Liver (tissue), 9 donors: ENCODE data around the gene LSM12. TPM values are rescaled to one million over a fixed set of nuclear protein-coding genes. Genes with fewer than 3 reads are reported as not detected.

ENCODE experiments used
- DNase-seq: peaks from one replicate; pipeline ENCODE4 v3.0.0-alpha.2; 2017; ENCODE audit warnings: low spot score
- H3K27ac ChIP-seq, 2 donors: one replicate each; pipeline ENCODE4 v1.7.0; 2013; ENCODE audit warnings: inconsistent platforms in 2 of 2, low read length in 2 of 2, control low read depth in 1 of 2, low read depth in 1 of 2, mild to moderate bottlenecking in 1 of 2
- H3K27me3 ChIP-seq, 4 donors: one replicate each; pipeline versions ENCODE4 v1.6.1 to v1.7.0; 2013; ENCODE audit warnings: low read length in 3 of 4, inconsistent platforms in 1 of 4, mild to moderate bottlenecking in 1 of 4, moderate library complexity in 1 of 4; ENCODE audit not compliant: control insufficient read depth in 4 of 4, insufficient read depth in 4 of 4
- H3K36me3 ChIP-seq, 4 donors: one replicate each; pipeline versions ENCODE4 v1.6.1 to v1.7.0; 2013; ENCODE audit warnings: low read length in 3 of 4, mild to moderate bottlenecking in 3 of 4, low read depth in 1 of 4, moderate library complexity in 1 of 4; ENCODE audit not compliant: control insufficient read depth in 4 of 4, insufficient read depth in 3 of 4
- H3K4me1 ChIP-seq, 4 donors: one replicate each; pipeline versions ENCODE4 v1.6.1 to v1.7.0; 2013; ENCODE audit warnings: low read length in 3 of 4, mild to moderate bottlenecking in 3 of 4, moderate library complexity in 1 of 4; ENCODE audit not compliant: control insufficient read depth in 4 of 4, insufficient read depth in 4 of 4
- H3K4me3 ChIP-seq, 3 donors: one replicate each; pipeline versions ENCODE4 v1.6.1 to v1.7.0; 2013; ENCODE audit warnings: low read length in 3 of 3, control low read depth in 1 of 3, low read depth in 1 of 3, mild to moderate bottlenecking in 1 of 3
- H3K9ac ChIP-seq, 2 donors: one replicate each; pipeline ENCODE4 v1.7.0; 2013; ENCODE audit warnings: low read length in 2 of 2, mild to moderate bottlenecking in 2 of 2, moderate library complexity in 2 of 2, control low read depth in 1 of 2, low read depth in 1 of 2
- H3K9me3 ChIP-seq, 4 donors: one replicate each; pipeline versions ENCODE4 v1.6.1 to v1.7.0; 2013; ENCODE audit warnings: low read length in 3 of 4; ENCODE audit not compliant: control insufficient read depth in 4 of 4
- ATF3 ChIP-seq: IDR thresholded peaks from 2 replicates; pipeline ENCODE4 v1.6.1; 2016; ENCODE audit warnings: antibody characterized with exemption
- CTCF ChIP-seq: fragments of 150-350 bp; IDR thresholded peaks from 2 replicates; pipeline ENCODE4 v1.5.1; 2017; ENCODE audit warnings: improper control_type of control experiment, low read depth, low read length; ENCODE audit not compliant: missing input control
- EGR1 ChIP-seq, 2 donors: IDR thresholded peaks; 2 replicates each; pipeline ENCODE4 v1.6.1; 2016 to 2018; ENCODE audit warnings: antibody characterized with exemption in 2 of 2, low read depth in 2 of 2
- FOXA2 ChIP-seq: IDR thresholded peaks from 2 replicates; pipeline ENCODE4 v1.6.1; 2016; ENCODE audit warnings: antibody characterized with exemption
- HNF4G ChIP-seq: IDR thresholded peaks from 2 replicates; pipeline ENCODE4 v1.6.1; 2016; ENCODE audit warnings: antibody characterized with exemption
- JUND ChIP-seq, 2 donors: IDR thresholded peaks; 2 replicates each; pipeline ENCODE4 v1.6.1; 2016; ENCODE audit warnings: antibody characterized with exemption in 2 of 2
- MAX ChIP-seq: IDR thresholded peaks from 2 replicates; pipeline ENCODE4 v1.6.1; 2016; ENCODE audit warnings: antibody characterized with exemption
- NR2F2 ChIP-seq: IDR thresholded peaks from 2 replicates; pipeline ENCODE4 v1.6.1; 2016; ENCODE audit warnings: antibody characterized with exemption
- REST ChIP-seq: IDR thresholded peaks from 2 replicates; pipeline ENCODE4 v1.6.1; 2016; ENCODE audit warnings: antibody characterized with exemption, mild to moderate bottlenecking
- TAF1 ChIP-seq: conservative IDR thresholded peaks from 2 replicates; pipeline ENCODE4 v1.6.1; 2016; ENCODE audit warnings: antibody characterized with exemption, mild to moderate bottlenecking
- YY1 ChIP-seq: IDR thresholded peaks from 2 replicates; pipeline ENCODE4 v1.6.1; 2016; ENCODE audit warnings: antibody characterized with exemption, mild to moderate bottlenecking
- ZBTB33 ChIP-seq: IDR thresholded peaks from 2 replicates; pipeline ENCODE4 v1.6.1; 2016; ENCODE audit warnings: antibody characterized with exemption
- WGBS: extraction: QIAGEN DNeasy Blood & Tissue Kit; methylation state at CpG from one replicate; pipeline ENCODE4 v1.1.7; 2013; 5-methylcytosine and 5-hydroxymethylcytosine counted together
- polyA plus RNA-seq, 2 donors: library from polyadenylated mRNA; stranded (reverse) in 1 of 2; unstranded in 1 of 2; fragments of 200-250 nt in 1 of 2; fragments of >200 nt in 1 of 2; fragmentation: Nextera tagmentation in 1 of 2; extraction: Ambion mirVana in 1 of 2; gene quantifications; one replicate each; pipeline versions ENCODE4 v1.2.1 to v1.2.3, GENCODE V29; 2013 to 2015
- total RNA-seq, 2 donors: library from RNA; depleted of rRNA; stranded (reverse); fragments of >200 nt; gene quantifications; one replicate each; pipeline ENCODE4 v1.2.3, GENCODE V29; 2014
- donor health status: healthy.
- donor health status: healthy.
- donor health status: healthy.
- donor health status: healthy.
- donor health status: healthy.

Gene LSM12
- total and polyA plus RNA-seq, 4 donors, result 12.1 to 31.9 (median 15.1) TPM

GRCh38 chr17:44079877-44080821 is 13.7 kb upstream of the LSM12 start:
- peaks cover 3 to 28% (median 21%) of the 10 kb centered on the region in 4 donors for H3K4me1 ChIP-seq
- H3K27me3 ChIP-seq, result no peaks in the 10 kb centered on the region
- DNase-seq, result no peak
- no peak overlapping the region for H3K27ac ChIP-seq
- TF ChIP-seq EGR1 (IDR thresholded peaks at IDR 0.05; ENCODE audit: low read depth in 2 of 2) (no peak), ZBTB33 (no peak), MAX (no peak), TAF1 (no peak), FOXA2 (no peak), REST (no peak), YY1 (no peak)
- H3K36me3 ChIP-seq, result peaks cover 0 to 40% (median 20%) of the 10 kb centered on the region in 4 donors
- H3K4me3 ChIP-seq, result no peak overlapping the region
- WGBS, result 90% methylated on average over 18 of the region's 18 CpGs
- no peak overlapping the region for H3K9ac ChIP-seq
- H3K9me3 ChIP-seq, result no peaks in the 10 kb centered on the region

GRCh38 chr17:44078412-44078811 is 11.9 kb upstream of the LSM12 start:
- H3K36me3 ChIP-seq, result peaks cover 0 to 40% (median 20%) of the 10 kb centered on the region in 4 donors
- H3K9ac ChIP-seq, result no peak overlapping the region
- no peak overlapping the region for H3K27ac ChIP-seq
- no peak for DNase-seq
- no peak overlapping the region for H3K4me3 ChIP-seq
- peaks cover 3 to 28% (median 21%) of the 10 kb centered on the region in 4 donors for H3K4me1 ChIP-seq
- TF ChIP-seq FOXA2 (no peak), MAX (no peak), JUND (IDR thresholded peaks at IDR 0.05) (no peak), TAF1 (no peak), ATF3 (no peak), EGR1 (IDR thresholded peaks at IDR 0.05; ENCODE audit: low read depth in 2 of 2) (no peak), ZBTB33 (no peak), CTCF (no peak), HNF4G (no peak), YY1 (no peak), NR2F2 (no peak)
- H3K27me3 ChIP-seq, result no peaks in the 10 kb centered on the region
- WGBS, result 85% methylated on average over 19 of the region's 19 CpGs
- no peaks in the 10 kb centered on the region for H3K9me3 ChIP-seq
